Limb (tissue), 2 donors: ENCODE measurements around the gene WASL.
A peak's percentile ranks its signal among the peaks of the same experiment; 100 is the strongest.
"Not testable (repeated sequence)": the region's sequence is repeated elsewhere in the genome, so short reads cannot be mapped to it uniquely, and the experiment has no call there.

ENCODE experiments used
- DNase-seq, 2 donors: peaks; one replicate each; pipeline ENCODE4 v3.0.0-alpha.2; 2016; ENCODE audit errors: extremely low spot score in 2 of 2

Gene WASL

DNA sequence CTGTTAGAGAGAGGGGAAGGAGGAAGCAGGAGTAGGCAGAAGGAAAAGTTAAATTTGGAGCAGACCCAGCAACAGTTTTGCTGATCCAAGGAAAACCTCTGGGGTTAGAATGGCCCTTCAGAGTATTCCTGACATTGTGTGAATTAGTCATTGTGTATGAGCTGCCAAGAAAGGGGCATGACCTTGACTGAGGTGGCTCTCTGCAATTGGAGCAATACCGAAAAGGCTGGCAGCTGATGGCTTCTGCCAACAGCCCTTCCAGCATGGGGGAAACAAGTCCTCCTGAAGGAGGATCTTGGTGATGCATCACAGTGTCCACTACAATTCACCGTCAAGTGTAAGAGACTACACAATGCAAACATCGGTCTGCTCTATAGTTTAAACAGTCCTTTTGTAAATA, 20.6 kb upstream of the WASL start:
- DNase-seq = no peak

DNA sequence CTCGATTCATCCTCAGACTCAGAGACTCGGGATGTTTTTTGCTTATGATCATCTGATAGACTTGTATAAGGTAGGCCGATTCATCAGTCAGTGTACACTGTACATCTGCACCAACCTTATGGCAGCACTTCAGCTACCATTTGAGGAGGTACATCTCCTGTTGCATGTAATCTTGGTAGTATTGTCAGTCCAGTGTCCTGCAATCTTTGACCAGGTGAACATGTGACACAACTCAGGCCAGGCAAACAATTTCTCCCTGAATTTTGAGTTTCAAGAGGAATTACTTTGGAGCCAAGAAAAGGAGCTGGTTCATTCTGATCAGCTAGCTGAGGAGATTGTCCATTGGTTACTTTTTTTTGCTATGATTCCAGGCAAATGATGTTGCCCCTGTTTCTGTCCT, 19.7 kb upstream of the WASL start:
- DNase-seq = no peak

DNA sequence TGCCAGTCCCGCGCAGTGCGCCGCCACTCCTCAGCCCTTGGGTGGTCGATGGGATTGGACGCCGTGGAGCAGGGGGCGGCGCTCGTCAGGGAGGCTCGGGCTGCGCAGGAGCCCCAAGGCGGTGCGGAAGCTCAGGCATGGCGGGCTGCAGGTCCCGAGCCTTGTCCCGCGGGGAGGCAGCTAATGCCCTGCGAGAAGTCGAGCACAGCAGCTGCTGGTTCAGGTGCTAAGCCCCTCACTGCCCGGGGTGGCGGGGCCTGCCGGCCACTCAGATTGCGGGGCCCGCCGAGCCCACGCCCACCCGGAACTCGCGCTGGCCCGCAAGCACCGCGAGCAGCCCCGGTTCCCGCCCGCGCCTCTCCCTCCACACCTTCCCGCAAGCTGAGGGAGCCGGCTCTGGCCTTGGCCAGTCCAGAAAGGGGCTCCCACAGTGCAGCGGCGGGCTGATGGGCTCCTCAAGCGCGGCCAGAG, 14.4 kb upstream of the WASL start:
- no peak for DNase-seq

DNA sequence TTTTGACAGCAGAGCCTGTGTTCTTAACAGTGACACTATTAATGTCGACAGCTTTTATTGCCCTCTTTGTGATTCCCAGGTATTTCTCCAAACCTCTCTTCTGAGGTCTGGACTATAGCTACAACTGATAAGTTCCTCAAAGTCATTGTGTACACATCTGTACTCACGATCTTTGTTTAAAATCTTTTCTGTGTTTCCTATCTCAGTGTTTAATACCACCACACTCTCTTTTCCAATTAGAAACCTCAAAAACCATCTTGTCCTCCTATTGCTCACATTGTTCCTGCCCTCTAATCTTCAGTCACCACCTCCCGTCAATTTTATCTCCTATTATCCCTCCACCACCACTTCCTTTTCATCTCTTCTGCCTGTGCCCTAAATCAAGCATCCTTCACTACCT, 12.9 kb upstream of the WASL start:
- DNase-seq = no peak

DNA sequence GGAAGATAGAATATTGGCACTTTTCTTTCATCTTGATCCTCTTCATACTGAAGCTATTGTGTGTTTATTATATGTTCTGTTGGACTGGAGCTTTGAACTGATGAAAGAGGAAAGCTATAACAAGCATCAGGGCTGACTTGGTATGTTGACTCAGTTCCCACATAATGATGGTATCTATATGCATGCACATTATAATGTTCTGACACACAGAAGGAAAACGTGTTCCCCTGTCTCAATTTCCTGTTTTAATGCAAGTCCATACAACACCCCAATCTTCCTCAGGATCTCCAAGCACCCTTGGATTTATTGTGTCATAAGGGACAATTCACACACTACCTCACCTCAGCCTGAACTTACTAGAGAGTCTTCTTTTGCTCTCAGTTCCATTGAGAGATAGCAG, 8.3 kb upstream of the WASL start:
- no peak for DNase-seq

DNA sequence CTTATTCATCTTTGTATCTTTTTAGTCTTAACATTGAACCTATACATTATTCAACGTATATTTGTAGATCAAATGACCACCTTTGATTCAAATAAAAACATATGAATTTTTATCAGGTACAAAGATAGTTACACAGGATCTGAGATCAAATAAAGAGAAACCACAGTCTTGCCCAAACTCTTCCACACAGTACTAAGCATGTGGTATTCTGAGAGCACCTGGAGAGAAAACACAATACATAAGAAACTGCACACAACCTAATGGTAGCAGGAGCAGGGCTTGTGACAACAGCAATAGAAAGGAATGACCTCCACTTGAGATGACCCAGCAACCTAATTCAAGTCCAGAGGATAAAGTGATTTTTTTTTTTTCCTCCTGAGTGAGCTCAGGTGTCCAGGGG, 6.5 kb upstream of the WASL start:
- DNase-seq = no peak

DNA sequence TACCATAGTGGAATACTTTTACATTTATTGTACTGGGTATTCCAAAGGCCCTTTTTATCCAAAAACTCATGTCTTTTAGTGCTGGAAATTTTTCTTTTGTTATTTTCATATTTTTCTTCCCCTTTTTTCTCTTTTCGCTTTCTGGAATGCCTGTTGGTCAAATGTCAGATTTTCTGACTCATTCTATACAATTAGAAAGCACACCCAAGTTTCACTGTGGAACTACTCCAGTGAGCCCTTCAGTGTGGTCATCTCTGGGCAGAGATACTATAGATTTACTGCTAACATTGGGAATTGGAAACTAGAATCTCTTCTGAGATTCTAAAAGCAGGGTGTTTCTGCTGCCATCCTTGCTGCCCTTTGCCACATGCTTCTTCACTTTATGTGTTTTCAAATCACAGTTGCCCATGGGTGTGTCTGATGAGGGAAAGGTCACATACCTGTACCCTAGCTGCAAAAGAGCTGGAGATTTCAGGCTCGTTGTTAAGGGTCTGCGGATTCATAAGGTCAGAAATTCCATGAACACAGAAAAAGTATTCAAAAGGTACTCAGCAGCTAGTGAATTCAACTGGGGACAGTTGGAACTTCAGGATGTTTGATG, 5.6 kb upstream of the WASL start:
- DNase-seq = no peak

DNA sequence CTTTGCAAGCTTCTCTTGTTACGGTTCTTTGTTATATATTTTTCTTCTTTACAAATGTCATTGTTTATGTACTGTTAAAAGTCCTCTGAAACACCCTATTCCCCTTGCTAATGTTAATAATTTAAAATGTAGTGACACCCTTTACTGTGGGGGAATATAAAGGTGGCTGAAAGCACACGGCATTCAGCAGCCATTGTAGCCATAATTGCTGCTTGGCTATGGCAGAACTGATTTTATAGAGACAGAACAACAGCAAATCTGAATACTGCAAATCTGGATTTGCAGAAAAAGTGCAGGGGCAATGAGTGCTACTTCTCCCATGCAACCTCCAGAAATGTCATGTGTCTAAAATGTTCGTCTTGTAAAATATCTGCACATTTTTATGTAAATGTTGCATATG, 3.7 kb upstream of the WASL start:
- DNase-seq = no peak

DNA sequence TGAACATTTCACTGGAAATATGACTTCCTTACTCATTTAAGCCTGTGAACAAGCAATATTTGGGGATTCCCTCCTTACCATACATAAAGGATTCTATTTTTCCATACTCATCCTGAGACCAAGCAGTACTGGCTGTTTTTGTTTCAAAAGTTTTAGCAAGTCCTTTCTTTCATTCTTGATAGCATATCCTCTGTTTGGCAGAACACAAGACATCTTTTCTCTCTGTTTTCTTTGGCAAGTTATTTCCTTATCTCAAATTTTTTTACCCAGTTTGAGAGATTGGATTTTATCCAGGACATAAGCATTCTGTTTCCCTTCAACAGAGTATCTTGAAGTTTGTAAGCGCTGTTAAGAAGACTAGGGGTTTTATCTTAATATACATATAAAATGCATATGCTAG, 3.0 kb upstream of the WASL start:
- DNase-seq = no peak

DNA sequence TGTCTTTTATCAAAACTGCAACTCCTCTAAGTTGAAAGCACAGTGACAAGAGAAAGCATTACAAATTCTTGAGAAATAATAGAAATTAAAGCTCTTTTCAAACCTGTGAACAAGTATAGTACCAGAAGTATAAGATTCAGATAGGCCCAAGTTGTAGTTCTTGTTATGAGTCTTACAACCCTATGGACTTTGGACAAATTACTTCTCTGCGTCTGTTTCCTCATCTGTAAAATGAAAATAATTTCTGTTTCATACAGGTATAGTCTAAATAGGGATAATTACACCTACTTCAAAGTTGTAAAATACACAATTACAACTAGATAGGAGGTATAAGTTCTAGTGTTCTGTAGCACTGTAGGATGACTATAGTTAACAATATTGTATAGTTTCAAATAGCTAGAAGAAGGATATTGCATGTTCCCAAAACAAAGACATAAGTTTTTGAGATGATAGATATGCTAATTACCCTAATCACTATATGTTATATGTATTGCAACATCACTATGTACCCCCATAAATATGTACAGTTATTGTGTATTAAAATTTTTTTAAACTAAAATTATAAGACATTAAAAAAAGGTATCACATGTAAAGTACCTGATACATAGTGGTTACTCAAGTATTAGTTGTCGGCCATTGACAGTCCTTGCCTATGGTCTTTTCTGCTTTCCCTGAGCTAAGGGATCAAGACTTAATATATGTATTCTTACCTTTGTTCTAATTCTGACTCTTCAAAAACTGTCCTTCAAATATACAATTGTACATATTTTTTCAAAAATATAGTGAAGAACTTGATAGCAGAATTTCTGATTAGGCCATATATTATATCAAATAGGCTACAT, 1.8 kb upstream of the WASL start:
- DNase-seq = no peak

DNA sequence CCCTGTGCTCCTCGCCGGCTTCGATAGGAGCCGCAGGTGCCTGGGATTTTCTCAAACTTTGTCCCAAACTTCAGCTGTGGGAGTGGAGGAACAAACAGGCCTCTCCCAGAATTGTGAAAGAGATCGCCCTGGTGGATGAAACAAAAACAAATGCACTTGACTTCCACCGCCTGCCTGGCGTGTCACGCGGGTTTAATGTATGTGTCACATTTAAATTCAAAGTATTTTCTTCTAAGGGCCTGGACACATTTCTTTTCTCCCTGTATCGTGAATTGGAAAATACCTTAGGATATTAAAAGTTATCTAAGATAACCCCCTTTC, 694 bp upstream of the WASL start:
- no peak for DNase-seq

DNA sequence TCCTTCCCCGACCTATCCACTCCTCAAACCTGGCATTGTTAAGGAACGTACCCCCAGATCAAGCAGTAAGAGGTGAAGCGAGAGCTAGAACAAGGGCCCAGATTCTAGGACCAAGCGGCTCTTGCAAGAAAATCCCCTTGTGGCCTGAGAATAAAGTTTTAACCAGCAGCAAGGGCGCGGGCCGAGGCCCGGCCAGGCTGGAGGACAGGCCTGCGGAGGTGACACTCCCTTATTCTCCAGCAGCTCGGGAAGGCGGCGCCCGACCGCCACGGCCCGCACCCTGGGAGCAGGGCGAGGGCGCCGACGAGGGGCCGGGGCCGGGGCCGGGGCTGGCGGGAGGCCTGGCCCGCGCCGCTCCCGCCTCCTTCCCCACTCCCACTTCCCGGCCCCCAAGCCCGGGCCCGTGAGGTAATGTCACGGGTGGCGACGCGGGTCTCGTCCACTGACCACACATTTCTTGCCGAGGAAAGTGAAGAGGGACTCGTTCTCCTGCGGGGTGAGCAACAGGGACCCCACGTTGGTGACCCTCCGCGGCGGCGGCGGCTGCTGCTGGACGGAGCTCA, 551 bp downstream of the WASL start:
- DNase-seq = peak in 1 of 2 donors; percentile 23

DNA sequence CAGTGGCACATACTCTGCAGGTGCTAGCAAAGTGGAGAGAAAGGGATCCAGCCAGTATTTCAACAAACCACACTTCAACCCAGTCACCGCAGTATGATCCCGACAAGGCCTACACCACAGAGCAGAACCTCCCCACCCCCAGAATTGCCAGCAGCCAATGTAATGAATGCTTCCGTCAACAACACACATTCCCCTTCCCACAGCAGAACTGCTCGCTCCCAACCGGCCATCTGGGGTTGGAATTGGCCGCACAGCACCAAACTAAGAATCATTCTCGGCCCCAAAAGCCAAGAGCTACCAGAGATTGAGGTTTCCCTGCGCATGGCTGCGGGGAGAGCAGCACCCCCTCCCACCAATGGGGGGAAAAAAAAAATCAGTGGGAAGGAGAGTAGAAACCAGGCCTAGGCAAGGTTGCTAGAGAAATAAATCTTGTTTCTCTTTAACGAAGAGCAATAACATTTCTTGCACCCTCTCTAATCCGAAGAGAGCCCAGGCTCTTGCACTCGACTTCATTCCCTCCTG, 1.1 kb downstream of the WASL start:
- peak; percentile 37 to 59 for DNase-seq

DNA sequence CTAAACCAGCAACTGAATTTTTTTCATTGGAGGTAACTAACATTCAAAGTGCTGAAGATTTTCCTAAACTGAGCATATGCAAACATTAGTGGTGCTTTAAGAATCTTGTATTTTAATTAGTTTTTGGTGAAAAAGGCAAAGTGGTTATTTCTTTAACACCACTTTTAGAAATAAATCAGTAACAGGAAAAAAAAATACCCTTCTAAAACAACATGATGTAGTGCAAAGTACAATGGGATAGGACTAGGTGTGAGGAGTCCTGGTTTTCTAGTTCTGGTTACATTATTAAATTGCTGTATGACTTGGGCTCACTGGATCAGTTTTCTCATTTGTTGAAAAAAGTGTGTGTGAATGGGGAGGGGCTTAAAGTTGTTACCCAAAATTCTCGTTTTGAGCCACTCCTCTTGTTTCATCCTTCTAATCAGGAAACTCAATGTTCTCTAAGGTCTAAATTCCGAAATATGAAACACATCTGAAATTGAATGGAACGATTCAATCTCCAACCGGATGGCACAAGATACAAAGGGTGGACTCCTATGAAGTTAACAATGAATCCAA, 1.8 kb downstream of the WASL start:
- no peak for DNase-seq

DNA sequence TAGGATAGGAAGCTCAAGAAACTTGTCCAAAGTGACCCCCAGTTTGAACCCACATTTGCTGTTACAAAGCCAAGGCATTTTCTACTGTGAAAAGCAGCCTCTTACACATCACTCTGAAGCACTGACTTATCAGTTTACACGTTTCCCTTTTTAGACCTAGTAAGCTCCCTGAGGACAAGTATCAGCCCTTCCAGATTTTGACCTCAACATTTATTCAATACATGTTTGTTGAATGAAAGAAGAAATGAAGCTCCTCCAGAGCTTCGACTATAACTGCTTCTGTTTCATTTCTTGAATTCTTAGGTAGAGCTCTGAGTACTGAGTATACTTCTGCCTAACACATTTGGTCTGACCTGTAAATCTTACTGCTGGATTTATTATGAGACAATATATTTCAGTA, 2.7 kb downstream of the WASL start:
- no peak for DNase-seq

DNA sequence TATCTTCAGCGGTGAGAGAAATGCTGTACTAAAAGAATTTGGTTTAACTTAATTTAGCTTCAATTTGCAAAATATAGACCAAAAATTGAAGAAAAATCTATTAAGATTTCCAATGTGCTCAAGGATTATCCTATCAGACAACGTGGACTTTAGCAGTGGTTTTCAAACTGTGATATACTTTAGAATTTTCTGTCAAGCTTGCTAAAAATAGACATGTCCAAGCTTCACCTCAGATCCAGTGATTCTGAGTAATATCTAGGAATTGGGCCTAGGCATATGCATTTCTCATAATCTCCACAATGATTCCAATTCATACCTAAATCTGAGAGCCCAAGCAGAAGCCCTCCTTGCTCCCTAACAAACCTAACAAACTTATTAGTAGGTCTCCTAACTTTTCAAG, 3.4 kb downstream of the WASL start:
- DNase-seq = no peak

DNA sequence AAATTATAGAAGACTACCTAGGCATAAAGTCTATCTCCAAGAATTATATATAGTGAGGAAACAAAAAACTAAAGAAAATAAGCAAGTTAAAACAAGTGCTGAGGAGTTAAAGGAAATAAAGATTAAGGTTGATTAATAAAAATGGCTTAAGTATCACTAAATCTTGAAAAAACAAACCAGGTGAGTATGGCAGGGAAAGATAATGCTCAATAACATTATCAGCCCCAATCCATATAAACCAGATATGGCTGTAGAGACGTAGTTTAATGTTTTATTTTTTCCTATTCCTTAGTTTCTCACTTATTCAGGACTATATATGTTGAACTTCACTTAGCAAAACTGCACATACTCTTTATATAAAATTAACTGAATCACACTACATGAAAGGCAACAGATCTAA, 4.4 kb downstream of the WASL start:
- DNase-seq = no peak

DNA sequence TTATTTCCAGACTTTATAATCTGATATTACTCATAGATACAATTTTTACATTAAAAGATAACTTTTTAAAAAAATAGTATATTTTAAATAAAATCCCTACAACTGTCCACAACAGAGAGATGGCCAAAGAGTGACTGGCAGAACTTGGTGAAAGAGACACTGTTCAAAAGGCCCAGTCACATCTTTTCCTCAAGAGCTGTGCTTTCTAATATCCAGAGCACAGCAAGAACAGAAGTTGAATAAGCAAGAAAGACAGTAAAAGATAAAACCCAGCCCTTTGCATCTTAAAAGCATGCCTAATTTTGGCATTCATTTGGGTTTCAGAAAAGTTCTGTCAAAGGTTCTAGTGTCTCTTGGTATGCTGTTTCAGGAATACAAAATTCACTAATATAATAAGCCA, 6.9 kb downstream of the WASL start:
- DNase-seq = no peak

DNA sequence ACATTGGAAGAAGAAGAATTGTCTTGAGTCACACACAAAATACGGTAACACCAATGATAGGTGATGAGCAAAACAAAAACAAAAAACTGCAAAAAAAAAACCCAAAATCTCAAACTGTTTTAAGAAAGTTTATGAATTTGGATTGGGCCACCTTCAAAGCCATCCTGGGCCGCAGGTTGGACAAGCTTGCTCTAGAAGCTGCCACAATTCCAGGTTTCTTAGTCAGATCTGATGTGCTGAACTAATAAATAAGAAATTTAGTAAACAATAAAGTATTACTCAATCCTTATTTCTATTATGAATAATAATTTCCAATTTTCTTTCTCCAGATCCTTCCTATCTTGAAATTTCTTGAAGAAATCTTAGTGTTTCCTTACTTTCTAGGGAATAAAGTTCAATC, 10.0 kb downstream of the WASL start:
- DNase-seq = no peak

DNA sequence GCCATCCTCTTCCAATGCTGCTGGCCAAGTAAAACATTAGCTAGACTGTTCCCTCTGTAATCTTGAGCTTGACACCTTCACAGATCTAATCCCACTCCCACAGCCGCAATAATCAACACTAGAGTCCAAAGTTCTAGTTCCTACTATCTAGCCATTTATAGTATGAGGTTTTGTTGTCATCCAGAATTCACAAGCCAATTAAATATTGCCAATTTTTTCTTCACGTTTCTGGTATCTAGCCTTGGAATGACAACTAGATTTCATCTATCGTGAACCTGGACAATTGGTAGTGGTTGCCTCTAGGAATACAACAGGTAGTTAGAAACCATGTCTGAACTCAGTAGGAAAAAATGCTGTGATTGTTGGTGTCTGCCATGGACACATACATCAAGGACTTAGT, 10.4 kb downstream of the WASL start:
- no peak for DNase-seq

DNA sequence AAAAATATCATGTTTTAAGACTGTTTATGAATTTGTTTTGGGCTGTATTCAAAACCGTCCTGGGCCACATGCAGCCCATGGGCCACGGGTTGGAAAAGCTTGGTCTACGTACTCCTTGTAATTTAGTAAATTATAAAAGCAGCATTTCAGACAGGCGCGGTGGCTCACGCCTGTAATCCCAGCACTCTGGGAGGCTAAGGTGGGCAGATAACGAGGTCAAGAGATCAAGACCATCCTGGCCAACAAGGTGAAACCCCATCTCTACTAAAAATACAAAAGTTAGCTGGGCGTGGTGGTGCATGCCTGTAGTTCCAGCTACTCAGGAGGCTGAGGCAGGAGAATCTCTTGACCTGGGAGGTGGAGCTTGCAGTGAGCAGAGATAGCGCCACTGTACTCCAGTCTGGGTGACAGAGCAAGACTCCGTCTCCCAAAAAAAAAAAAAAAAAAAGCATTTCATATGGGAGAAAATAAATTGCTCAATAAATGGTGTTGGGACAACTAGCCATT, 11.6 kb downstream of the WASL start:
- not testable (repeated sequence) for DNase-seq

DNA sequence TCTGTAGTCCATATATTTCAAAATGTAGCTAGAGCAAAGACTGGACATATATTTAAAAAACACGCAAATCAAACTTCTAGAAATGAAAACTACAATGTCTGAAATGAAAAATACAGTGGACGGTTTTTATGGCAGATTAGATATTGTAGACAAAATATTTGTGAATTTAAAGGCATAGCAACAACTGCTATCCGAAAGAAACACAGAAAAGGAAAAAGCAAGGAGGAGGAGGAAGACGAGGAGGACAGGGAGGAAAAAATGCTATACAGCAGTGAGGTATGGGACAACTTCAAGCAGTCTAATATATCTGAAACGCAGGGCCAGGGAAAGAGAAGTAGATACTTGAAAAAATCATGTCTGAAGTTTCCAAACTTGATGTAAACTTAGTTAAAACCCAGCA, 13.3 kb downstream of the WASL start:
- DNase-seq = no peak
